Measurements from ENCODE around the gene NR2F6.
A peak's percentile ranks its signal among the peaks of the same experiment; 100 is the strongest.

The NR2F6 gene

DNA sequence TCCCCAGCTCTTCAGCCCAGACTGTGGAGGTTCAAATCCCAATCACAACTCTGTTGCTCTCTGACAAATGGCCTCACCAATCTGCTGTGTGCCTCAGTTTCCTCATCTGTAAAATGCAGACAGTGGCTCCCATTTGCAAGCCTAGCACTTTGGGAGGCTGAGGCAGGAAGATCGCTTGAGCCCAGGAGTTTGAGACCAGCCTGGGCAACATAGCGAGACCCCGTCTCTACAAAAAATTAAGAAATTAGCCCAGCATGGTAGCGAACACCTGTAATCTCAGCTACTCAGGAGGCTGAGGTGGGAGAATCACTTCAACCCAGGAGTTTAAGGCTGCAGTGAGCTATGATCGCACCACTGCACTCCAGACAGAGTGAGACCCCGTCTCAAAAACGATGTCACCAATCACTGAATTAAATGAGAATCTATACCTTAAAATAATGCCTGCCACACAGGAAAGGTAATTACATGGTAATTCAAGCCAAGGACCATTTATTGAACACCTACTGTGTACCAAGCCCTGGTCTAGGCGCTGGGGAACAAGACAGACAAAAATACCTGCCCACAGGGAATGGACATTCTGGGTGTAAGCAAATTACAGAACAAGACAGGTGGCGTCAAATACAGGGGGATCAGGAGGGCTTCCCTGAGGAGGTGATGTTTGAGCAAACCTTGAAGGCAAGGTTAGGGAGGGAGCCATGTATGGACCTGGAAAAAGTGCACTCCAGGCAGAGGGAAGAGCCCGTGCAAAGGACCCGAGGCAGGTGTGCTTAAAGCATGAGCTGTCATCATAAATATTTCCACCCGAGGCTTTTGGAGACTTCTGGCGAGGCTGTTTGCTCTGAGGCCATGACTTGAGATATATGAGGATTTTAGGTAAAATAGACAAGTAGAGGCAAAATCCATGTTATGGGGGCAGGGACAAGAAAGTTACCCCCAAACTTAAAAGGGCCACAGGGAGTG lies 7.7 kb downstream of the NR2F6 start:
- DNase-seq (ENCODE audit: low spot score) = no peak

DNA sequence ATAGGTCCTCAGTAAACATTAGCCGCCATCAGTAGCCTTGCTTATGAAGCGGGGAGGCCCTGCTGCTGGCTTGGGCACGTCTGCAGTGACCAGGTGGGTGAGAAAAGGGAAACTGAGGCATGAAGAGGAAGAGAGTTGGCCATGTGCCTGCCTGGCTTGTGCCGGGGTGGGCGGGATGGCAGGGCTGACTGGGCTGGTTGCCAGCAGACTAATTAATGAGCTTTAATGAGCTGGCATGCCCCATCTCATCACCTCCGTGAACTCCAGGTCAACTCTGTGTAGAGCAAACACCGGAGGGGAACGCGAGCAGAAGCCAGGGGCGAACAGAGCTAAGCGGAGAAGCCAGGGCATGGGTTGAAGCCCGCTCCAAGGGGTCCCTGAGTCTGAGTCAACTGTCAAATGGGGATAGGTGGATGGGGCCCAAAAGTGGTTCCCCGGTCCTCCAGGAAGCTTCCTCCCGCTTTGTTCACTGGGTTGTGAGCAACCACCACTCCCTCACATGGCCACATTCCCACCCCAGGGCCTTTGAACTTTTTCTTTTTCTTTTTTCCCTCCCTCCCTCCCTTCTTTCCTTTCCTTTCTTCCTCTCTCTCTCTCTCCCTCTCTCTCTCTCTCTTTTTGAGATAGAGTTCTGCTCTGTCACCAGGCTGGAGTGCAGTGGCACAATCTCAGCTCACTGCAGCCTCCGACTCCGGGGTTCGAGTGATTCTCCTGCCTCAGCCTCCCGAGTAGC lies 8.7 kb downstream of the NR2F6 start:
- no peak for DNase-seq (ENCODE audit: low spot score)

GRCh38 chr19:17235971-17236777 lies 9.5 kb downstream of the NR2F6 start:
- DNase-seq (ENCODE audit: low spot score) = no peak

- DNase-seq (ENCODE audit: low spot score) = no peak
Measured at GRCh38 chr19:17235300-17235970, 10.3 kb downstream of the NR2F6 start.

- no peak for DNase-seq (ENCODE audit: low spot score)
Measured at GRCh38 chr19:17234911-17235299, 10.8 kb downstream of the NR2F6 start.

DNA sequence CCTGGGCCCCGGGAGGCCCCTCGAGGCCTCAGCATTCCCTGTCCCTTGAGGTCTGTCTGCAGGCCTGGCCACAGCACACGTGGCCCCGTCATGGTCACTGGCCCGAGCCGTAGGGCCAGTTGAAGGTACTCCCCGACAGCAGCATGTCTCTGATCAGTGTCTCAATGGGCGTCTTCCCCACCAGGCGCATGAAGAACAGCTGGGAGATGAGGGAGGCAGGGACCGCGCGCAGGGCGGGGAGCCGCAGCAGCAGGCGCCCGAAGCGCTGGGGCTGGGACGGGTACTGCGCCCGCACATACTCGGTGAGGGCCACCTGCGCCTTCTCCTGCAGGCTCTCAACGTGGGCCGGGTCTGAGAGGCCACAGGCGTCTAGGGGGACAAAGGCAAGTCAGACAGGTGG lies 13.5 kb downstream of the NR2F6 start:
- no peak for DNase-seq (ENCODE audit: low spot score)

GRCh38 chr19:17229890-17230289 lies 15.8 kb downstream of the NR2F6 start:
- no peak for DNase-seq (ENCODE audit: low spot score)

- DNase-seq (ENCODE audit: low spot score) = no peak
Measured at GRCh38 chr19:17227798-17228367, 17.8 kb downstream of the NR2F6 start.

- DNase-seq (ENCODE audit: low spot score) = peak; percentile 96
Measured at GRCh38 chr19:17226002-17226933, 19.5 kb downstream of the NR2F6 start, which contains the start of gene OCEL1. OCEL1 (plus strand) TSS chr19:17226226; CDS start chr19:17226248, 22 bp downstream.

DNA sequence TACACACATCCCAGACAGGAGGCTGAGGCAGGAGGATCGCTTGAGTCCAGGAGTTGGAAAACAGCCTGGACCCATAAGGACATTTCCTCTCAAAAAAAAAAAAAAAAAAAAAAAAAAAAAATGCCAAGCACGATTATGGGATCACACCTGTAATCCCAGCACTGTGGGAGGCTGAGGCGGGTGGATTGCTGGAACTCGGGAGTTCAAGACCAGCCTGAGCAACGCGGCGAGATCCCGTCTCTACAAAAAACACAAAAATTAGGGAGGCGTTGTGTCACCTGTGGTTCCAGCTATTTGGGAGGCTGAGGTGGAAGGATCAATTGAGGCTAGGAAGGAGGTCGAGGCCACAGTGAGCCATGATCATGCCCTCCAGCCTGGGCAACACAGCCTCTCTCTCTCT lies 20.7 kb downstream of the NR2F6 start:
- no peak for DNase-seq (ENCODE audit: low spot score)

GRCh38 chr19:17220207-17220758 lies 25.4 kb downstream of the NR2F6 start:
- DNase-seq (ENCODE audit: low spot score) = peak; percentile 75

DNA sequence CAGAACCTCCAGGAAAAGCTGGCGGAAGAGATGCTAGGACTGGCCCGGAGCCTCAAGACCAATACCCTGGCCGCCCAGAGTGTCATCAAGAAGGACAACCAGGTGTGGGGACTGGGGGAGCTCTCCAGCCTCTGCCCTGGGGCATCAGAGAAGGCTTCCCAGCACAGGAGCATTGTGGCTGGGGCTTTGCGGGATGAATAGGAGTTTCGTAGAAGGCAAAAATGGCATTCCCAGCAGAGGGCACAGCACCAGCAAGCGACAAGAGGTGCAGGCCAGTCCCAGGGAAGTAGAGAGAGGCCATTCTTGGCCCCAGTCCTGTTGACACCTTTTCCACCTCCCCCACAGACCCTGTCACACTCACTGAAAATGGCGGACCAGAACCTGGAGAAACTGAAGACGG lies 26.4 kb downstream of the NR2F6 start:
- DNase-seq (ENCODE audit: low spot score) = no peak

GRCh38 chr19:17216058-17216670 lies 29.6 kb downstream of the NR2F6 start:
- DNase-seq (ENCODE audit: low spot score) = no peak

DNA sequence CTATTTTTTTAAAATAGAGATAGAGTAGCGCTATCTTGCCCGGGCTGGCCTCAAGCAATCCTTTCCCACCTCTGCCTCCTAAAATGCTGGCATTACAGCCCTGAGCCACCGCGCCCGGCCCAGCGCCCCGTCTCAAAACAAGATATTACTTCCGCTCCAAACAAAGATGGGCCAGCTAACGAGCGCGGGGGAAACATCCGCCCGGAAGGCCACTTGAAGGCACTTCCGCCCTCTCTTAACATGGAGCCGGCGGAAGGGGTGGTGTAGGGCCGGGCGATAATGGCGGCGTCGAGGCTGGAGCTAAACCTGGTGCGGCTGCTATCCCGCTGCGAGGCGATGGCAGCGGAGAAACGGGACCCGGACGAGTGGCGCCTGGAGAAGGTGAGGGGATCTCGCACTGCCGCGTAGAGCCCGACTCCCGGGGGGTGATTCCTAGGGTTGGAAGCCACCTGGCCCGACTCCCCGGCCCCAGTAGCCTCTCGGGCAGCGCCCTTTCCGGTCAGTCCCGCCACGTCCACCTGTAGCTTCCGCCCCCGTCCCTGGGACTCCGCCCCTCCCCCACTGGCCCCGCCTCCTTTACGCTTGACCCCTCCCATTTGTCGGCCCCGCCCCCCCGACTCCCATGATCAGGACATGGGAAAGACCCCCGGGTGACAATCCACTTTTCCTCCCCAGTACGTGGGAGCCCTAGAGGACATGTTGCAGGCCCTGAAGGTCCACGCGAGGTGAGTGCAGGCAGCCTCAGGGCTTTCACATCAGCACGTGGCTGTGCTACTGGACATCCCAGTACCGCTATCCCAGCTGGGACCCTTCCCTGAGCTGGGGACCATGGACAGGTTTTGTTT lies 30.4 kb downstream of the NR2F6 start, which contains the start of gene USE1:
TSS of gene USE1 (plus strand) at position 231 of the 845 bp plus-strand sequence. CDS start at position 280, 49 bp downstream.
- peak; percentile 96 for DNase-seq (ENCODE audit: low spot score)

- DNase-seq (ENCODE audit: low spot score) = no peak
Measured at GRCh38 chr19:17214508-17215126, 31.1 kb downstream of the NR2F6 start.

DNA sequence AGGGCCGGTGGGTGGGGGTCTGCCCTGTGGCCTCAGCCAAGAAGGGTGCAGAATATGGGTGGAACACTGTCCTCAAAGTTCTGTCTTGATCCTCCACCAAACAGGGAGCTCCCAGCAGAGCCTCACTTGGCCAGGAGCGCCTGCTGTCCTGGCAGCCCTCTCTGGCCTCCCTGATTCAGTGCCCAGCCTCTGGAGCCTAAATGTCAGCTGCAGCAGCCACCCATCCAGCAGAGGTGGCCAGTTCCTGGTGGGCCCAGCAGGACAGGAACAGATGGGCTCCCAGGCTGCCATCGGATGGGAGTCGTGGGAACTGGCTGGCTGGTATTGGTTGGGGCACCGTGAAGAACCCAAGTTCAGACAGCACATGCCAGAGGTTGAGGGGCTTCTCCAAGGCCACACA lies 32.4 kb downstream of the NR2F6 start:
- DNase-seq (ENCODE audit: low spot score) = no peak

- no peak for DNase-seq (ENCODE audit: low spot score)
Measured at GRCh38 chr19:17211547-17212446, 33.9 kb downstream of the NR2F6 start.
